SKM-1 treated with dmso at 0.1 percent for 144 hours (cell line): Measurements from ENCODE around the gene ERFL.
"Not testable (repeated sequence)": the region's sequence is repeated elsewhere in the genome, so short reads cannot be mapped to it uniquely, and the experiment has no call there.

Experiments
- DNase-seq: peaks from one replicate; lab custom pipeline; 2025; ENCODE audit not compliant: unreplicated experiment; lab: John Stamatoyannopoulos, UW

ERFL gene

DNA sequence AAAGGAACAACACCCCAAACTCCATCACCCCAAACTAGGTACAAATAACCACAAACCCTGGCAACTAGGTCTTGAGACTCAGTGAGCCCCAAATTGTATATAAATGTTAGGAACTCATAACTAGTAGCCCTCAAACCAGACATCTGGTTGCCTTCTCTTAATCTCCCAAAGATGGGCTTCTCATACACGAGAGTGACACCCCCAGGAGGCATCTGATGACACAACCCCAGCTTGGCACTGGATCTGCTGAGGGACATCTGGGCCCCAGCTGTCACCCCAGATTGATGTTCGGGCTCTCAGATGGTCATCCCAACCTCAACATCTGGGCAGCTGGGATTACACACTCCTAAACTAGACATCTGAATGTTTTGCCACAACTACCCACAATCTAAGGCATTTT lies 16.1 kb upstream of the ERFL start:
- DNase-seq = no peak

DNA sequence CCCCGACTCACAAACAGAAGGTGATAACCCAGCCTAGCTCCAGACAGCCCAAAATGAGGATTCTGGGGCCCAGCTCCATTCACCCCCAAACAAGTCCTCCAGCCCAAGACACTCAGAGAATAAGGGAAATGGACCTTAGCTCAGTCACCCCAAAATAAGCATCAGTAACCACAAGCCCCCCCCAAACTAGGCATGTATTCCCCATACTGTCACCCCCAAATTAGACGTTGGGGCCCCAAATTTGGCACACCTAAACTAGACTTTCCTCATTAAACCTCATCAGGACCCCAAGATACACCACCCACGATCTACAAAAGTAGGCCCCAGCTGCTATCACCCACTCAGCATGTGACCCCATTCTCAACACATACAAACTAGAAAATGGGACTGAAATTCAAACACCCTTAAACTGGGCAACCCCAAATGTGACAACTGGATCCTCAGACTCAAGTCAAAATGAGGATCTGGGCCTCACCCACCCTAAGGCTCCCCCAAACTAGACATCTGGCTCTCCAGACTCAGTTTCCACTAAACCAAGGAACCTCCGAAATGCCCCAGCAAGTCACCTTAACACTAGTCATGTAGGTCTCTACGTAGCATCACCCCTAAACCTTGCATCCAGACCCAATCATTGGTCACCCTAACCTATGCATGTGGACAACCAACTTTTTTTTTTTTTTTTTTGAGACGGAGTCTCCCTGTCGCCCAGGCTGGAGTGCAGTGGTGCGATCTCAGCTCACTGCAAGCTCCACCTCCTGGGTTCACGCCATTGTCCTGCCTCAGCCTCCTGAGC lies 13.4 kb upstream of the ERFL start:
- DNase-seq = no peak

DNA sequence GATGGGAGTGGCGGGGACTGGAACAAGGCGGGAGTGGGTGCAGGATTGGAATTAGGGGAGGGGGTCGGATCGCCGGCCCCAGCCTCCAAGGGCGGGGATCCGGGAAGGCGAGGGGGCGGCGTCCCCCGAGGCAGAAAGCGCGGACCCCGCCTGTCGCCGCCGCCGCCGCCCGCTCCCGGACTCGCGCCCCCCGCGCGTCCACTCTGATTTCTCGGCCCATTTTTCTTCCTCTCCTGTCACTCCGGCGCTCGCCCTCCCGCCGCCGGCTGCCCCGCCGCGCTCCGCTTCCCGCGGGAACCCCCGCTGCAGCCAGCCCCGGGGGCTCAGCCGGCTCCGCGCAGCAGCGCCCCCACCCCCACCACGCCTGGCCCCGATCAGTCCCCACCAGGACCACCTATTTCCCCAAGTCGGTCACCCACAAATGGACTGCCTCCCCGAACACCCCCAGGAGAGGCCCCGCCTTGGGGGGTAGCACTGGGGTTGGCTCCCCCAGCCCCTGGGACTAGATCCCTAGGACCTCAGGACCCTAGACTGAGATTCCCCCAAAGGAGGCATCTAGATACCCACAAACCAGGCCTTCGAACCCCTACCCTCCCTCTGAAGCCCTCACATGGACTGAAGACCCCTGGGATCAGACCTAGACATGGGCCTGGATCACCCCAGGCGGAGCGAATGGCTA lies 12.6 kb upstream of the ERFL start:
- no peak for DNase-seq

DNA sequence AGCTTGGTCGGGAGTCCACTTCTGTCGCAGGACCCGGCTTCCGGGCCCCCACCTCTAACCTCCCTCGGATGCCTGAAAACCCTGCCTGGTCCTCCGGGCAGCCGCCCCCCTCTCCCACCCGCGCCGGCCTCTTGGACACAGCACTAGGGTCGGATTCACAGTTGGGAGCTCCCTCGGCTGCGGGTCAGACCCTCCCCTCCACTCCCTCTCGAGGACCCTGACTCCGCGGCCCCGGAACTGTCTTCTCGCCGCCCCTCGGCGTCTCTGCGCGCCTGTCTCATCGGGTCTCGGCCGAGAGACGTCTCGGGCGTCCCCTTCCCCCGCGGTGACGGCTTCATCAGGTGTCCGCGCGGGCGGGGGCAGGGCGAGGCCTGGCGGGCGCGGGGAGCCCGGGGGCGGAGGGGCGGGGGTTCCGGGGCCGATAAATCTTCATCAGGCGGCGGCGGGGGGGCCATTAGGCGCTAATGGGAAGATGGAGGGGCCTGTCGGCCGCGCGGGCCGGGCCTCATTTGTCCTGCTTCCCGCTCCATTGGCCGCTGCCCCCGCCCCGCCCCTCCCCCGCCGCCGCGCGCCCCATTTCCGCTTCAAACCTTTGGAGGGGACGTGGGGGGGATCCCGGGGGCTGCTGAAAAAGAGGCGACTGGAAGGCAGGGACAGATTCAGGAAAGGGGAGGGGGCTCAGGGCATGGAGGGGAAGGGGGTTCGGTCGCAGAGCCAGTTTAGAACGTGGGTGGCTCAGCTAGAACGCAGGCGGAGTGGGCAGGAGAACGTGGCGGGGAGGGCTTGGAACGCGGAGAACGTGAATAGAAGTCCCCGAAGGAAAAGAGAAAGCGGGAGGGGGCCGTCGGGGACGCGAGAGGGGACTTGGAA lies 11.8 kb upstream of the ERFL start:
- no peak for DNase-seq

DNA sequence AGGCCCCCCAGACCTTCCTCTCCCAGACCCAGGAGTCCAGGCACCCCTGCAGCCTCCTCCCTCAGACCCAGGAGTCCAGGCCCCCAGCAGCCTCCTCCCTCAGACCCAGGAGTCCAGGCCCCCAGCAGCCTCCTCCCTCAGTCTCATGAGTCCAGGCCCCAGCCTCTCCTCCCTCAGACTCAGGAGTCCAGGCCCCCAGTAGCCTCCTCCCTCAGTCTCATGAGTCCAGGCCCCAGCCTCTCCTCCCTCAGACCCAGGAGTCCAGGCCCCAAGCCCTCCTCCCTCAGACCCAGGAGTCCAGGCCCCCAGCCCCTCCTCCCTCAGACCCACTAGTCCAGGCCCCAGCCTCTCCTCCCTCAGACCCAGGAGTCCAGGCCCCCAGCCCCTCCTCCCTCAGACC lies 11.0 kb upstream of the ERFL start:
- DNase-seq = not testable (repeated sequence)

DNA sequence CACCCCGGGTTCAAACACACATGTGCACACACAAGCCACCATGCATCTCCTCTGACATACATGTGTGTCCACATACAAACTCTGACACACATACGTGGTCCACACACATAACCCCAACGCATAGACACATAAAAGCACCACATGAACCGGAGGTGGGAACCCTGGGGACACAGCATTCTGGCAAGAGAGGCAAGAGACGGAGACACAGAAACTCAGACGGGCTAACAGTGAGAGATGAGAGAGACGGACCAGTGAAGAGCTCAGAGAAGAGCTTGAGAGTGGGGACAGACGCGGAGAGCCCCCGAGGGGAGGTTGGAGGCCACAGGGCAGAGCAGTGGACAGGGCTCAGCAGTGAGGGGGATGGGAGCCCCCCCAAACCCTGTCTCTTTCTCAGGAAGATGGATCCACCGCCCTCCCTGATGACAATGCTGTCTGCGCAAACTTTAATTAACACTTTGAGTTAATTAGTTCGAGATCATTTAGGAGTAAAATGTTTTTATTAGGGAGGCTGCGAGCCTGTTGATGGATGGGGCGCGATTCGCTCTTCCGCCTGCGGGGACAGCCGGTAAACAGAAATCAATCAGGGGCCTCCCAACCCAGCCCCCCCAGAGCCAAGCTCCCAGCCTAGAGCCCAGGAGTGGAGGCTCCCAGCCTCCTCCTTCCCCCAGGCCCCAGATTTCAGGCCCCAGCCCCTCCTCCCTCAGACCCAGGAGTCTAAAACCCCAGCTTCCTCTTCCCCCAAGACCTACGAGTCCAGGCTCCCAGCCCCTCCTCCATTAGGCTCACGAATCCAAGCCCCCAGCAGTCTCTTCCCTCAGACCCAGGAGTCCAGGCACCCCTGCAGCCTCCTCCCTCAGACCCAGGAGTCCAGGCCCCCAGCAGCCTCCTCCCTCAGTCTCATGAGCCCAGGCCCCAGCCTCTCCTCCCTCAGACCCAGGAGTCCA lies 9.5 kb upstream of the ERFL start:
- DNase-seq = no peak

DNA sequence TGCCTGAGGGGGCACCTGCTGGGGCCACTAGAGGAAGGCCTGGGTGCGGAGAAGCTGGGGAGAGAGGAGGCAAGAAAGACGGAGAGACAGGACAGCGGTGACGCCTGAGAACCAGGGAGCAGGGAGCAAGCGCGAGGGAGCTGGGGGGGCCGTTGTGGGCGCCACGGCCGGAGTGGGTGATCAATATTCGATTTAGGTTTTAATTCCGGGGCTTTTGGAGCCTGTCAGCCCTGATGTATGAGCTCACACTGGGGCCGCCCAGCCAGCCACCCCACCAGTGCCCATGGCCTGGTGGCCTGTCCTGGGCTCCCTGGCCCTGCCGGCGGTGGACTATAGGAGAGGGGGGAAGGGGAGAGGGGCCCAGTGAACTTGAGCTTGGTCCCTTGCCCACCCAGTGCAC lies 8.7 kb upstream of the ERFL start:
- no peak for DNase-seq

DNA sequence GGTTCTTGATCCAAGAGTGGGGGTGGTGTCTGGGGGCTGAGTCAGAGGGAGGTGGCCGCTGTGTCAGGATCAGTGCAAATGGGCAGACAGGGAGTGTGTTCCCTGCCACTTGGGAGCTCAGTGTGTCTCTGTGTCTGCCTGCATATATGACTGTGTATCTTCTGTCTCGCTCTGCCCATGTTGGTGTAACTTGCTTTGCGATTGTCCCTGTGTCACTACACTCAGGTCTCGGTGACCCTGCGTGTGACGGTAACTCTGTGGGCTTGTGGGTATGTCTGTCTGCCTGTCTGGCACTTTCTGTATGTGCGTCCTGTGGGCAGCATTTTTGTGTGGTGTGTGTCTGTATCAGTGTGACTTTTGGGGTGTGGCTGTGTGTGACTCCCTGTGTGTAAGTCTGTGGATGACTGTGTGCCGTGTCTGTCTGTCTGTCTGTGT lies 8.2 kb upstream of the ERFL start:
- DNase-seq = no peak

DNA sequence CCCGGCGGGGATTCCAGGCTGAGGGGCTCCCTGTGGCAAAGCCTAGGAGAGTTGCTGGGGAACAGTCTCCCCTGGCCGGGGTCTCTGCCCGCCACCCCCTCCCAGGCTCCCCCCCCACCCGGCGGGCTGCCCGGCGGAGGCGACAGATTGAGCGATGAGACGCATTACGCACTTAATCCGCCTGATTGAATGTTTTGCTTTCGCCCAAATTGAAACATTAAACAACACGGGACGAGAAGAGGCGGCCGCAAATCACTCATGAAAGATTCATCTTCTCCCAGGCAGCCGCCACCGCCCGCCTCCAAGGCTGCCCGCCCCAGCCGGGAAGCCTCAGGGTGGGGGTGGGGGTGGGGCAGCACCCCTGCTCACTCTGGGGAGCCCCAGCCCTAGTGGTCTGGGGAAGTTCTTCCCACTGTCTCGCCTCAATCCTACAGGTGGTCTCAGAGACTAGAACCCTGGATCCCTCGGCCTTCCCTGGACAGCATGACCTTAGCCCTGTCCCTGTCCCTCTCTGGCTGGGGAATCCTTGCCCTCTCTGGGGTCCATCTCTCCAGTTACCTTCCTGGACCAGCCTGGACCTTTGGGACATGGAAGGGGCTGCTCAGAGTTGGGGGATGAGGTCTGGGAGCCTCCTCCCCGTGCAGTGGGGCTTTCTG lies 7.6 kb upstream of the ERFL start:
- no peak for DNase-seq

DNA sequence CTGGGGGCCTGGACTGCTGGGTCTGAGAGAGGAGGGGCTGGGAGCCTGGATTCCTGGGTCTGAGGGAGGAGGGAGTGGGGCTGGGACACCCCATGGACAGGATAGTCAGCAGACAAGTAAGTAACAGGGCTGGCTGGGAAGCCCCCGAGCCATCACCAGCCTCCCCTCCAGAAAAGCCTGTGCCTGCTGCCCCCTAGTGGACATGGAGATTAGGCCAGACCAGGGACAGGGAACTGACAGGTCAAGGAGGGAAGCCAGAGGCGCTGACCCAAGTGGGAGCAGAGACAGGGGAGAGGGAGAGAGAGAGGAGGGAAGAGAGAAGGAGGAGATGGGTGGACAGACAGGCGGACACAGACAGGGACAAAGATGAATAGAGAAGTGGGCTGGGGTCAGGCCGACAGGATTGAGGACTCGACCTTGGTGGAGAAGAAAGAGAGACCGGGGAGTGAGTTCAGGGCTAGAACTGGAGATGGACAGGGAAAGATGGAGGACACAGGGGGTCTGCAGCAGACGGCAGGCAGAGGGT lies 6.7 kb upstream of the ERFL start:
- no peak for DNase-seq

DNA sequence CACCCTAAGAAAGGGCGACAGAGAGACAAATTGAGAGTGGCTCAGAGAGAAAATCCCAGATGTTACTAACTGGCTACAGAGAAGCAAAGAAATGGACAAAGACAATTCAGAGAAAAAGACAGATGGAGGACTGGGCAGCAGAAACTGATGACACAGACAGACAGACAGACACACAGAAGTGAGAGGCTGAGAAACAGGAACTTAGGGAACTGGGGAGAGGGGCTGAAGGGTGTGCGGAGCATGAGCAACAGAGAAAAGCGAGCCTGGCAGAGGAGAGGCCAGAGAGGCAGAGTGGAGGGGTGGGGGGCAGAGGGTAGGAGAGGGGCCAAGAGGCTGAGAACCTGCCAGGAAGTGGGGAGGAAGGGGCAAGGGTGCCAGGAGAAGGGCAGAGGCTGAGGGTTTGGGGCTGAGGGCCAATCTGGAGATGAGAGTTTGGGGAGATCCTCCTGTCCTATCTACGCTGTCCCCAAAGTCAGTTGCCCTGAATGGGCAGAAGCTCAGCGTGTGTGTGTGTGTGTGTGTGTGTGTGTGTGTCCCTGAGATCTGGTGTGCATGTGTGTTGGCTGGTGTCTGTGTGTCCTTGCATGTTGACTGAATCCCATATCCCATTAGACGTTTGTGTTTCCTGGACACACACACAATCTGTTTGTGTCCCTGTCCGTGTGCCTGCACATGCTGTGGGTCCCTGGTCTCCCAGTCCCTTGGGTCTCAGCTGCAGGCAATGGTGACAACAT lies 5.6 kb upstream of the ERFL start:
- no peak for DNase-seq

DNA sequence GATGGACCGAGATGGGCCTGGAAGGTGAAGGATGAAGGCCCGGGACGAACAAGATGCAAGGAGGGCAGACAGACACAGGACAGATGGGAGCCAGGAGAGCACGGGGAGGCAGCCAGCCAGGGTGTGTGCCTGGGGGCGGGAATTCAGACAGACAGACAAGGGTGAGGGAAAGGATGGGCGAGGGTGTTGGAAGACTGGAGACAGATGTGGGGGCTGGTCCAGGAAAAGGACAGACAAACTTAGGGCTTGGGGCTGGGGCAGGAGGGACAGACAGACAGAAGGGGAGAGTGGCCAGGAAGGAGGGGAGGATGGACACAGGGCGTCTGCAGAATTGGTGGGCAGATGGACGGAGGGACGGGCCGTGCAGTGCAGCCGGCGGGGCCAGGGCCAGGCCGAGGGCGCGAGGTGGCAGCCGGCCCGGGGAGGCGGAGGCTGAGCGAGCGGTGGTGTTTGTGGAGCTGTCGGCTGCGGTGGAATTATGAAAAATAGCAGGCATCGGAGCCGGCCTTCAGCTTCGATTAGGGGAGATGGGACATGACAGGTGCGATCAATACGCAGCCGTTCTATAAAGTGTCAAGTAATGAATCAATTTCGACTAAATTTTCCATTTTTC lies 4.6 kb upstream of the ERFL start:
- DNase-seq = no peak

DNA sequence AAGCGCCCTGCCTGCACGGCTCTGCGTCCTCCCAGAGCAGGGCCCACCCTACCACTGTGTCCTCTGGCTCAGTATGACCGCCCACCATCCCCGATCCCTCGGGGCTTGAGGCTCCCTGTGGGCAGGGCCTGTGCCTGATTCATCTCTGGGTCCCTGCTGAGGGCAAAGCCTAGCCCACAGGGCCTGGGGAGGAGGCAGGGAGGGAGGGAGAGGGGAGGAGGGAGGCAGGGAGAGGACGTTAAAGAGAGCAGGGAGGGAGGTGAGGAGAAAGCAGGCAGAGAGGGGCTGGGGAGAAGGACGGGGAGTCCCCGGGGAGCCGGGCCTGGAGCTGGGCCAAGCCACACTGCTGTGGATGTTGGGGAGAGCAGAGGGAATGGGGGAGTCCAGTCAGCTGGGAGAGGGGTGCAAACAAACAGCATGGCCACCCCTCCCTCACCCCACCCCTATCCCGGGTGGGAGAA lies 4.0 kb upstream of the ERFL start:
- DNase-seq = no peak

DNA sequence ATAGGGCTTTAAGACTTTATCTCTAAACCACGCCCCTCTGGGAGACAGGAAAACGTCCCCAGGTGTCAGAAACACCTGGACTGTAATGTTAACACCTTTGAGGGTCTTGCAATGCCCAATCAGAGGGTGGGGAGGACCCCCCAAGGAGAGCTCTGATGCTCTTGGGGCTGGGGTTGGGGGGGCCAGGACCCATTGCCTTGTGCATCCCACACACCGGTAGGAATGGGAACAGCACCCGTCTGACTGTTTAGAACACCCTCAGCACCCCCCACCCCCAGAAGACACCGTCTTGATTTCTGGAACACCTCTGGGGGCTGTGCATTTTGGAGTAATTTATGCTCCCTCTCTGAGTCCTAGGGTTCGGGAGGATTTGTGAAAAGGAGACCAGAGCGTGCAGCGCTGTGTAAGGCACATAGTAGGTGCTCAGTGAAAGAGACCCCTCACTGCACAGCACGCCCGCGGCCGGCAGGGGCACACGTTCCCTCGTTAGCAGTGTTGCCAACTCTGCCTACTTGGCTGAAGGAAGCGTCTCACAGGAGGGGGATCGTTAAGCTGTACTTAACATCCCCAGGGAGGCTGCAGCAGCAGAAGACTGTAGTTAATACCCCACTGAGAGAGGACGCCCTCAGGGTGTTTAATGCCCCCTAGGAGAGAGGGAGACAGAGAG lies 2.8 kb upstream of the ERFL start:
- no peak for DNase-seq

DNA sequence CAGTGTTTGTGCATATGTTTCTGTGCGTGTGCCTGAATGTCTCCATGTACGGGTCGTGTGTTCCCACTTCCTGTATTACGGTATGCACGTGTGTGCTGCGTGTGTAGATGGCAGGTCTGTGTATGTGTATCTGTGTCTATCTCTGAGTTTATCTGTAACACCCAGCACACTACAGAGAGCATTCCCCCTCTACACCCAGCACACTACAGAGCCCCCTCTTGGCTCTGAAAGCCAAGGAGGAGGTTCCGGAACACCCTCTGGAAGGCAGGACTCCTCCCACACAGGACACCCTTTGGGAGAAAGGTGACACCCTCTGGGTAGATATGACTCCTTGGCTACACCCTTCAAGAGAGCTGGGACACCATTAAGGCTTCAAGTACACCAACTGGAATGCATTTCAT lies 2.1 kb upstream of the ERFL start:
- DNase-seq = no peak

DNA sequence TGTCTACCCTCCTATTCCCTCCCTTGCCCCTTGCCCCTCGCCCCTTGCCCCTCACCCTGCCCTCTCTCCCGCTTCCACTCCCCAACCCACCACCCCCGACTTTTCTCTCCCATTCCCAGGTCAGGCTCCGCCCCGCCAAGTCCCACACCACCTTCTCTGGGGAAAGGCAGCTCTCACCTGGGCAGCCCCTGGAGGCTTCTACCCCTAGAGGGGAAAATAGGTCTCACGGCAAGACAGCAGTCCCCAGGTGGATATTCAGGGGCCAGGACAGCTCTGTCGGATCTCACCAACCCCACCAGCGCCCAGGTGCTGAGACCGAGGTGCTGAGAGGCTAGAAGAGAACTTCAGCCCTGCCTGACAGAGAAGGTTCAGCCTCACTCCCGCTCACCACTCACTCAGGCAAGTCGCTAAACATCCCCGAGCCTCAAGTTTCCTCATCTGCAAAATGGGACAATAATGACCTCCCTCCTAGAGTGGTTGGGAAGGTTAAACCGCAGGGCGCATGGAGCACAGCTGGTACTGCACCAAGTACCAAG lies 1.4 kb upstream of the ERFL start:
- DNase-seq = no peak

DNA sequence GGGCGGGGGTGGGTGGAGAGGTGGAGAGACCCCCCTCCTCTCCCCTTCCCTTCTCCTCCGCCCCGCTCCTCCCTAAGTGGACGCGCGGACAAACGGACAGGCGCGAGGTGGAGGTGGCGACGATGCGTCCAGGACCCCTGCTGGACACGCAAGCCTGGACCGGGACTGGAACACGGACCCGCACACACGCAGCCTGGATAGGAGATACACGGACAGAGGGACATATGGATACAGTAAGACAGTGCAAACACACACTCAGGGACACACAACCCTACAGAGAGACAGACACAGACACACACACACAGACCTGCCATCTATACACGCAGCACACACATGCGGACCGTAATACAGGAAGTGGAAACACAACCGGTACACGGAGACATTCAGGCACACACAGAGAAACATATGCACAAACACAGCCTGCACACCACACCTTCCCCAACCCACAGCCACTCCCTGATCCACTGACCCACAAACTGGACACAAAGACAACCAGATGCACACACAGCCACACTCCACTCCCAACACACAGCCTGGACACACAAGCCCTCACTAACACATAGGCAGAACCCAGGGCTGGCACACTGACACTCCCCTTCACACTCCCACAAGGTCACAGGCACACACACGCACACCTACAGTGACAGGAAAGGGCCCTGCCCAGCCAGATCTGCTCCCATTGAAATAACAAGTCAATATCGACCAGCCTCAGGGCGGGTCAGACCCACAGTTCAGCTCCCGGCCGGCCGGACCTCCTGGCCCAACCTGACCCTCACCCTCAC lies 696 bp upstream of the ERFL start:
- peak; percentile 28 for DNase-seq
